ENCODE data around the gene DPYSL5. TPM values are rescaled to one million over a fixed set of nuclear protein-coding genes. Genes with fewer than 3 reads are reported as not detected.

The DPYSL5 gene
- total RNA-seq, 1 experiment from 2014 or later: not detected

DNA sequence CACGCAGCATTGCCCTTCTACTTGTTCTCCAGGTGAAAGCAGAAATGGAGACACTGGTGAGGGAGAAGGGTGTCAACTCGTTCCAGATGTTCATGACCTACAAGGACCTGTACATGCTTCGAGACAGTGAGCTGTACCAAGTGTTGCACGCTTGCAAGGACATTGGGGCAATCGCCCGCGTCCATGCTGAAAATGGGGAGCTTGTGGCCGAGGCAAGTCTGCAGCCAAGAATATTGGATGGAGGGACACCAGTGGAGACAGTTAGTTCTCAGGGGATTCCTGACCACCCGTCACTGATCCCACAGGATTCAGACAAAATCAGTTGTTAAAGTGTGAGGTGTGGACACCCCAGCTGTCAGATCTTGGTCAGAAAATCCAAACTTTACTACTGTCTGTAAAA lies 79.3 kb downstream of the DPYSL5 start:
- no peak for DNase-seq (ENCODE audit: low spot score)

DNA sequence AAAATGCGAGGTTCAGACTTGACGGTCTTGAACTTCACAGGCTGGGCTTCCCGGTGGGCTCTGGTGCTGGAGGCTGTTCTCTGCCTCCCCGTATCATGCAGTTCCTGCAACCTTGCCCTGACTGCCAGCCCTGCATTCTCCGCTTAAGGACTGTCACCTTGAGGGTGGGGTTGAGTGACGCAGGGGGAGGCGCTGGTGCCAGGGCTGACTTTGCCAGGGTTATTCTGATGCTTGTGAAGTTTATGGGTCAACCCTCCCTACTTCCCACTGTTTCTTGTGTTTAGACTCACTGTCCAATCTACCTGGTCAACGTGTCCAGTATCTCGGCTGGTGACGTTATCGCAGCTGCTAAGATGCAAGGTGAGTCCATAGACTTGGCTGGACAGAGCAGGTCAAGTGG lies 85.0 kb downstream of the DPYSL5 start:
- DNase-seq (ENCODE audit: low spot score): no peak

DNA sequence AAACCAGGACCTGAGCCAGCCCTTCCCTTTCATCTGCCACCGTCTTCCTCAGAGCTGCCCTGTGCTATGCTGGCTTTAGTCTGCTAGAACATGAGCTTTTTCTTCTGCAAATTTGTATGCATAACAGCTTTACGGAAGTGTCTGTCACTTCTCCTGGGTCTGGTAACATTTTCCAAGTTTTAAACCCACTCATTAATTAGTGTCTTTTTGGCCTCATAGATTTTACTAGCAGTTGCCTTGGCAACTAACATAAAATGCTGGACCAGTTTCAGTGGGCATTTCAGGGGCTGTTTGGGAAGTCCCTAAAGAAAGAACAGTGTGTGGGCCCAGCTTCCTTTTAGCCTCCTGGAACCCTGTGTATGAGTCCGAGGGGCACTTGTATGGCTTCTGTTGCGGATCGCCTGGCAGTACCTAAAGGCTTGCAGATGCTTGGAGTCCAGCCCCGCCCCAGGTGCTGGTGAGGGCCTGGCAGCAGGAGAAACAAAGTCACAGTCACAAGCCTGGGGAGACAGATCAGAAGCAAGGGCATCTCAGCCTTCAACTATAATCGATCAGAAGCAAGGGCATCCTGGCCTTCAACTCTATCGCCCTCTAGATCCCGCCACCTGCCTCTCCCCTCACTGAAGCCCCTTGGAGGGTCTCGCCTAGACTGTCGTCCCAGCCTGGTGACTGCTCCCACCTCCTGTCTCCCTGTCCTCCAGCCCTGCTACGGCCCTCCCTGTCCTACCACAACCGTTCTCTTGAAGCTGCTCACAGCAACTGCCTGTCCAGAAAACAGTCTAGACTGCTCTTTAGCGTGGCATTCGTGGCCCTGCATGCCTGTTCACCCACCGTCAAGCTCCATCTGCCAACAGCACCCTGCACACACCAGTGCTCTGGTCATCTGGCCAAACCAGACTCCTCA lies 85.8 kb downstream of the DPYSL5 start:
- DNase-seq (ENCODE audit: low spot score): no peak

DNA sequence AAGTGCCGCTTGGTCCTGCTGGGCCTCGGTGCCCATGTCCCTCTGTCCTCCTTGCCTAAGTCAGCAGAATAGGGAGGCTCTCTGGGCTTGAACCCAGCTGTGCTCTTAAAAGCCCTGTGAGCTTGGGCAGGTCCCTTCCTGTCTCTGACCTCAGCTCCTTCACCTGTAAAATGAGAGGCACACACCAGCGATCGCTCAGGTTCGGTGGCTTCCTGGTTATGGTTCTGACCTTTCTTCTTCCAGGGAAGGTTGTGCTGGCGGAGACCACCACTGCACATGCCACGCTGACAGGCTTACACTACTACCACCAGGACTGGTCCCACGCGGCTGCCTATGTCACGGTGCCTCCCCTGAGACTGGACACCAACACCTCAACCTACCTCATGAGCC lies 86.4 kb downstream of the DPYSL5 start:
- no peak for DNase-seq (ENCODE audit: low spot score)

DNA sequence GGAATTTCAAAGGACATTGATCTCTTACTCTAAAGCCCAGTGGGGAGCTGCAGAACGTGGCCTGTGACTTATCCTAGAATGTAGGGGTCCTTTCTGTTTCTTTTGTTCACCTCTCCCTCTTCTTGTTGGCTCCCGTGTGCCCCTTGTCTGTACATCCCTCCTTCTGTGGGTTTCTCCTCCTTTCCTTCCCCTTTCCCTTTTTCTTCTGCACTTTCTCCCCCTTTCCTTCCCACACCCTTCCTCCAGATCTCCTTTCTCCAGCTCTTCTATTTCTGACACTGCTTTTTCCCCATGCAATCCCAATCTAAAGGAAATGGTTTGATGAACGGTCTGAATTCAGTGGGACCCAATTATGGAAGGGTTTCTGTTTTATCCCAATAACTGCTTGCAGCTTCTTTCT lies 87.1 kb downstream of the DPYSL5 start:
- no peak for DNase-seq (ENCODE audit: low spot score)

DNA sequence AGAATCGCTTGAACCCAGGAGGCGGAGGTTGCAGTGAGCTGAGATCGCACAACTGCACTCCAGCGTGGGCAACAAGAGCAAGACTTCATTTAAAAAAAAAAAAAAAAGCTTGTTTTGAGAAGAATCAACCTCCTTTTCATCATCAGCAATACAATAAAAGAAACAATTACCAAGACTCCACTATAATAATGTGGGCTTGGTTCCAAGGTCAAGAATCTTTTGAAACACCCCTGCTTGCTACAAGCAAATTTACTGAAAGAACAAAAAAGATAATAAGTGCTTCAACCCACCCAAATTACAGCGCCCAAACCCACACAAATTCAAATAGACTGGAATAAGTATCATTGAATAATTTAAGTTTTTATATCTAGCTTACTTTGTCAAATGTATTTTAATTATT lies 88.9 kb downstream of the DPYSL5 start:
- no peak for DNase-seq (ENCODE audit: low spot score)

DNA sequence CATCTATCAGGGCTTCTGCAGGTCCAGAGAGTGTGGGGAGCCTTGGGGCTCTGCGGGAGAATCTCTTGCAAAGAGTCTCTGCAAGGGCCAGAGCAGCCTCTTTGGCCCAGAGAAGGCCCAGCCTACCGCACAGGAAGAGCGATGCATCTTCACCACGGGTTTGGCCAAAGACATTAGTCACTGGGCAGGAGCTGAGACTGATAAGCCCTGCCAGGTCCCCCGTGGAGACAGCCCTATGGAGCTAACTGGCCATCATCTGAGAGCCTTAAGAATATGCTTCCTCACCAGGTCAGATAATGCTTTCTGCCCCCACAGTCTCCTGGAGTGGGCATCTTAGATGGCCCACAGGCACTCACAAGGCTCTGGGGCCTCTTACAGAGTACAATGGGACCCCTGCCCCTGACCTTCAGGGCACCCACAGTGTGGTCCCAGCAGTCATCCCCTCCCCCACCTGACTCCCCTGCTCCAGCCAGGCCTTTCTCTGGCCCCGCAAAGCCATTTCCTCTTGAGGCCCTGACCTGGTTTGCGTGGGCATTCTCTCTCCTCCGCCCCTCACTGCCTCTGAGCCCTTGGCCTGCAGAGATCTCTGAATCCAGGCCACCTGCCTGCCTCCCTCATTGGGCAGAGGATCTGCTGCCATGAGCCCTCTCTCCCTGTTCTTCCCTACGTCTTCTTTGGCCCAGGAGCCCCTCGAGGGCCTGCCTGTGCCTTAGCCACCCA lies 90.6 kb downstream of the DPYSL5 start:
- DNase-seq (ENCODE audit: low spot score): no peak

DNA sequence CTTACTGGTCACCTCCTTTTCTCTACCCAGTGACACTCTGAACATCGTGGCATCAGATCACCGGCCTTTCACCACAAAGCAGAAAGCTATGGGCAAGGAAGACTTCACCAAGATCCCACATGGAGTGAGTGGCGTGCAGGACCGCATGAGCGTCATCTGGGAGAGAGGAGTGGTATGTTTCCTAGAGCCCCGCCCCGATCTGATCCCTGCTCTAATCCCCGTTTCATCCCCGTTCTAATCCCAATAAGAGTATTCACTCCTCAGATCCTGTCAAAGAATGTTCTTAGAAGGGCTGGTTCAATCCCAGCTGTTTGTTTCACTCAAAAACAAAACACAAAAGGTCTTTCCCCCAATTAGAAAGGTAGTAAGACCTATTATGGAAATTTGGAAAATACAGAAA lies 92.1 kb downstream of the DPYSL5 start:
- DNase-seq (ENCODE audit: low spot score): no peak

DNA sequence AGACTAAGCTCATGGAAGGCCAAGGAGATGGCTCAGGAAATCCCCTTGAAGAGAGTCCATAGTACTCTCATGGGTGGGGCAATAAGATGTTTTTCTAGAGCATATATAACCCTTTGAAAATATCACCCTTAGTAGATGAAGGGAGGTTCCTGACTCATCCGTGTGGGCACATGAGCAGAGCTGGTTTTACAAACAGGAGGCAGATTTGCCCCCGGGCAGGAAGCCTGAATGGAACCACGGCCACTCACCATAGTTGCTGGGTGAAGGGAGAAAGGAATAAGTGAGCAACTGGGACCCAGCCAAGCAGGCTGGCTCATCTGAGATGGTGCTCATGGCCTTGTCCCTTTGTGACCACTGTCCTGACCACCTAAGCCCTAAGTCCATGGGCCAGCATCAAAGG lies 93.6 kb downstream of the DPYSL5 start:
- no peak for DNase-seq (ENCODE audit: low spot score)

DNA sequence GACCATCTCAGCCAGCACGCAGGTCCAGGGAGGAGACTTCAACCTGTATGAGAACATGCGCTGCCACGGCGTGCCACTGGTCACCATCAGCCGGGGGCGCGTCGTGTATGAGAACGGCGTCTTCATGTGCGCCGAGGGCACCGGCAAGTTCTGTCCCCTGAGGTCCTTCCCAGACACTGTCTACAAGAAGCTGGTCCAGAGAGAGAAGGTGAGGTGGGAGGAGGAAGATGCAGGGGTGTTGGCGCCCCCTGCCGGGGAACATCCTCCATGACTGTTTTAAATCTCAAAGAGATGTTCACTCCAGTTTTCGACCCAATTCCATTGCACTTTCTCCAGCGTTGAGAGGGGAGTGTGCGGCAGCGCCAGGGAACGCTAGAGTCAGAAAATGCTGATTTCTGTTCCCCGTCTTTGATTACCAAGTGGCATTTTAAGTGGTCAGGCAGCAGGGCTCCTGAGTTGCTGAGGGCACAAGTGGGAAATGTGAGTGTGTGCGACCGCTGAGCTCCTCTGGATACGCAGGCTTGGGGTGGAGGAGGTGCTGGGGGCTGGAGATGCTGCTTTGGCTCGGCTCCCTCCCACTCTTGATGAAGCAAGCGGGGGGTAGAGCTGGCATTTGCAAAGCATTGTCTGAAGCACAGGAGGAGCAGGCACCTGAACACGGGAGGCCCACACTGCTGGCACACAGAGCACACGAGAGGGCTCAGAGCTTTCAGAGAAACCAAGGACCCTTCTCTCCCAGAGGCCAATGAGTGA lies 94.8 kb downstream of the DPYSL5 start:
- peak; percentile 62 for DNase-seq (ENCODE audit: low spot score)

DNA sequence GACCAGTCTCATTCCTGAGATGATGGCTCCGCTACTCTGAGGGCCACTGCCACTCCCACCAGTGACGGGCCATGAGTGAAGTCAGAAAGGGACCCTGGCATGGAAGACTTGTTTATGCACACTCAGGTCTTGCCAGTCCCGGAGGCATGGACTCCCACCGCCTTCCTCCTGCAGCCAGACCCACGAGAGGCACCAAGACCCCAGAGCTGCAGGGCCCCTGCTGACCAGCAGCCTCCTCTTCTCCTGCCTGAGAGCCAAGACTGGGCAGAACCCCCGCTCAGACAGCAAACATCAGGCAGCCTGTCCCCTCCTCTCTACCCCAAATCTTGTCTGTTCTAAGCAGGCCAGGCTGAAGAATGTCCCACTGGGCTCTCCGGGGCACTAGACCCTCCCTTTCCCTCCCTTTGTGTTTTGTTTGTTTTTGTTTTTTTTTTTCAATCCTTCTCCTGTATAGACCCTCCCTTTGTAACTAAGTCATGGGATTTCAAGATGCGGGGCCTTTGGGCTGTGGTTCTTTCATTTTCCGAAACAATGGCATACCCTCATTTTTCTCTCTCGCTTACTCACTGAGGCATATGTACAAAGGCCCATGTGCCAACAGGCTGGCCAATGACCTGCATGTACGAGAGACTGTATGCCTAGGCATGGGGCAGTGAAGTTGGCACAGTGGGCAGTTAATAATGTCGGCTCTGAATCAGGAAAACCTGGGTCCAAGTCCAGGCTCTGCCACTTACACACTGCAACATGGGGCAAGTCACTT lies 98.2 kb downstream of the DPYSL5 start:
- DNase-seq (ENCODE audit: low spot score): no peak

DNA sequence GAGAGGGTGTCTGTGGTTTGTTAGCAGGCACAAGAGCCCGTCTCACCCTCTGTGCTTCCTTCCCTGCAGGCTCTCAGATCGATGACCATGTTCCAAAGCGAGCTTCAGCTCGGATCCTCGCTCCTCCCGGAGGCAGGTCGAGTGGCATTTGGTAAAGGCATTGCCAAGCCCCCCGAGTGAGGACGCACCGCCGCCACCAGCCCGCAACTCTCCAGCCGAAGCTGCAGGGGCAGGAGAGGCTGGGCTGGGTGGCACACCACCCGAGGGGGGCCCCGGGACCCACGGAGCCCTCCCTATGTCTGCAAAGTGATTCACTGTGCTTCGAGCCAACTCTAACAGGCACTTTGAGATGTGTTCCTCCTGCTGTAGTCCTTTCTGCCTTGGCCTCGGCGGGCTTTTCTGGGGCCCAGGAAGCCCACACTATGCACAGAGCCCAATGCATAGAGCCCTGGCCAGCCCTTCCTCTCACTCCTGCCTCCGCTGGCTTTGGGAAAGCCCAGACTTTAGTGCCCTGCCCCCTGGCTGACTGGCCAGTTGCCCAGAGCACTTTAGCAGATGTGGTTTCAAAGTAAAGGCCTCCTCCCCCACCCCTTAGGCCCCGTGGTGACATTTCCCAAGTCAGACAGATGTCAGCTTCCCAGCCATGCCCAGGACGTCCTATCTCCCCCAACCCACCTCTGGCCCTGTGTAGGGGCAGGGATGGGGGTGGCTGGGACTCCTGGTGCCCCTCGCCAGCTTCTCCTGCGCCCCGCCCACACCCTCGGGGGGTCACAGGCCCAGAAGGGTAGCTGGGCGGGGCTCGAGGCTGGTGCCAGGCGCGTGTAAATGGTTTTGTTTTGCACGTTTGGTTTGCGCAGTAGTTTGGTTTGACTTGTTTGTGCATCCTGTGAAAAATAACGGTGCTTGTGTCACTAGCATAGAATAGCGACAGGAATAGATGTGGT lies 99.2 kb downstream of the DPYSL5 start:
- peak; percentile 22 for DNase-seq (ENCODE audit: low spot score)

DNA sequence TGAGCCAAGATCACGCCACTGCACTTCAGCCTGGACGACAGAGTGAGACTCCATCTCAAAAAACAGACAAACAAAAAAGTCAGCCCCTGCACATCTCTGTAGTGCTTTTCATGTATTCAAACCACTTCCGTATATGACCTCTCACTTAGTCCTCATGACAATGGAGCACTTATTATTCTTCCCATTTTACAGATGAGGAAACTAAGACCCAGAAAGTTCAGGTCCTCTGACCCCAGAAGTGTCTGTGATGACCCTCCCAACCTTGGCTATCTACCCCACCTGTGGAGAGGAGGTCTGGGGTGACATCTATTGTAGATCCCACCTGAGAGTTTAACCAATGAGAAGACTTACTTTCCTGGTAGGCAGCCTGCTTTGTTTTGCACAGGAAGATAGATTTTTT lies 100.9 kb downstream of the DPYSL5 start:
- DNase-seq (ENCODE audit: low spot score): no peak

DNA sequence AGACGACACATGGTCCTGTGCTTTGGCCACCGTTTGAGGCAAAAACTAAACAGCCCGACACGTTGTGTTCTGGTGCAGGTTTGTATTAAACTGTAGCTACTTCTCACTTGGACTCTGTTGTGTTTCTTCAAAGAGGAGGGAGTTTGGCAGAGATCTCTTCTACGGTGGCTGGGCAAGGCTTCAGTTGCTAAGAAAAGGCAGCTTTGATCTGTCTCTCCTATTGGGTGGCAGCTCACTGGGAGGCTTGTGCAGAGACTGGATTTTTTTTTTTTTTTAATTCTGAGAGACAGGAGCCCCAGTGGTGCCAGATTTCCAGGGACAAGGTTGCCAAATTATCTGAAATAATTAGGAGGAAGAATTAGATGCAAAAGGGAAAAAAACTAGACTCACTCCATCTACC lies 102.3 kb downstream of the DPYSL5 start:
- no peak for DNase-seq (ENCODE audit: low spot score)

DNA sequence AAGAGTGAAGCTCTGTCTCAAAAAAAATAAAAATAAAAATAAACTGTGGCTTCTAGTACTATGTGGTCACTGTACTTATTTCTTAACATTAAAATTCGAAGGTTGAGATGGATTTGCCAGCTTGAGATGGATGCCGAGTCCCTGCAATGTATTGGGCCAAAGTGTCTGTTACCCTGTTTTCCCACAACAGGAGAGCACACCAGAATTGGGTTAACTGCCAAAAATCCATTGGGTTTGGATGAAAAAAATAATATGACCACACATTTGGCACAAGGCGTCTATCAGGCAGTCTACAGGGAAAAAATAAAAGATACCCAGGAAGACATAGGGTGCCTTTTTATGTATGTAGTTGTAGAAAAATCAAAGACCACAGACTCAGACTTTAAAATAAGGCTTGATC lies 103.3 kb downstream of the DPYSL5 start:
- no peak for DNase-seq (ENCODE audit: low spot score)

DNA sequence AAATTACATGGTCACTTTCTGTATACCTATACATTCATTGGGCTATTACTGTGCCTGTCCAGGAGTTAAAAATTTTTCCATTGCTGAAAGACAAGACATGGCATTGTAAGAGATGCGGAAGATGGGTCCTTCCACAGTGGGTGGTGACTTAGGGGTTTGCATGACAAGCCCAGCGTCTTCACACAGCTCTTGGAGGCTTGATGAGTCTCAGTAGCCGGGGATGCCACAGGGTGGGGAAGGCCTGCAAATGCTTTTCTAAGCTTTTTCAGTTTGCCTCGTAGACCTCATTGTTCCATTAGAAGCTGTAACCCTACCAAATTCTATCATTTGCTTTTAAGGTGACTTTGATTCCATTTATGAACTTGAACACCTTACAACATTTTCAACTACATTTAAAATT lies 104.4 kb downstream of the DPYSL5 start:
- DNase-seq (ENCODE audit: low spot score): no peak

DNA sequence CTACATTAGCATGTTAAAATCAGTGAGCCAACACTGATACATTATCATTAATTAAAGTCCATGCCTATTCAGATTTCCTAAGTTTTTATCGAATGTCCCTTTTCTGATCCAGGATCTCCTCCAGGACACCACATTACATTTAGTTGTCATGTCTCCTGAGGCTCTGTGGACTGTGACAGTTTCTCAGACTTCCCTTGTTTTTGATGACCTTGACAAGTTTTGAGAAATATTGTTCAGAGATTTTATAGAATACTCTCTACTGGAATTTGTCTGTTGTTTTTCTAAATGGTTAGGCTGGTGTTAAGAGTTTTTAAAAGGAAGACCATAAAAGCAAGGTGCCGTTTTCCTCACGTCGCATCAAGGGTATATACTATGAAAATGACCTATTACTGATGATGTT lies 106.2 kb downstream of the DPYSL5 start:
- DNase-seq (ENCODE audit: low spot score): no peak

DNA sequence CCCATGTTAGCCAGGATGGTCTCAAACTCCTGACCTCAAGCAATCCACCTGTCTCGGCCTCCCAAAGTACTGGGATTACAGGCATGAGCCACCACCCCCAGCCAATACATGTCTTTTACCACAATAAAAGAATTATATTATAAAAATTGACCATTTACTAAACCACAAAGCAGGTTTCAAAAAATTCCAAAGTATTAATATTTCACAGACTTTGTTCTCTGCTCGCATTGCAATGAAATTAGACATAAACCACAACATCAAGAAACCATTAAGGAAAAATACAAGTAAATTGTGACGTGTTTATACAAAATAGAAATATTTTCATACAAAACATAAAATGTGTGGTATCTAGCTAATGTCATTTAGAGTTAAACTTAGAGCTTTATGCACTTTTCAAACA lies 109.1 kb downstream of the DPYSL5 start:
- no peak for DNase-seq (ENCODE audit: low spot score)

DNA sequence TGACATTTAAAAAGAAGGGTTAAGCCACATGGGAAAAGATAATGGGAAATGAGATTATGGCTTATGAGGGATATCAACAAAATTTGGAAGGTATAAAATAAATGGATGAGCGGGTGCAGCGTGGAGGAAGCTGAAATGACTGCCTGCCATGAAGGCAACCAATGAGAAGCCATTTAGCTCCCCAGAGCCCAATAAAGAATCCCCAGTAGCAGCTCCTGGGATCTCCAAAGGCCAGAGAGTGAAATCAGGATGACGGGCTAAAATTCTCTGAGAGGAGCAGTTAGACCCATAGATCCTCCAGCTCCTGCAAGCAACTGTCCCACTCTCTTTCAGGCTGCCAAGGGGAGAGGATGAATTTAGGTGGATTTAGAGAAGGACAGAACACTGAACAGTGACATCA lies 109.6 kb downstream of the DPYSL5 start:
- no peak for DNase-seq (ENCODE audit: low spot score)

DNA sequence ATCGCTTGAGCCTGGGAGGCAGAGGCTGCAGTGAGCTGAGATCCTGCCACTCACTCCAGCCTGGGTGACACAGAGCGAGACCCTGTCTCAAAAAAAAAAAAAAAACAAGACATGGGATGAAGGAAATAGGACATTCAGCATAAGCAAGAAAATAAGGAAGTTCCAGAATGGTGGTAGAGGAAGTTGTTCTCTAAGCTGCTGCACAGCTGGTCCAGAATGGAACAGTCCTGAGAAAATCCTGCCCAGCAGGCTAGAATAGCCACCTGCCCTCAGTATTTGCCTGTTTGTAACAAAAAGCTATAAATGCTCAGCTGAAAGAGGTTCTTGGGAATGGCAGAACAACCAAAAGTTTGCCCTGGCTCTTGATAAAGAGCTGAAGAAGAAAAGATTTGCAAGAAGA lies 111.4 kb downstream of the DPYSL5 start:
- no peak for DNase-seq (ENCODE audit: low spot score)

All from HT-29 (cell line).